Neural progenitor cell (in vitro differentiated cells): ENCODE data around the gene PUM1.

Experiments
- EZH2 ChIP-seq: fragments of 200-600 bp; sonication (generic); IDR thresholded peaks from 2 replicates; pipeline ENCODE4 v1.6.1; 2017; ENCODE audit warnings: antibody characterized with exemption, mild to moderate bottlenecking, moderate library complexity
- TF ChIP-seq, protein P1 (sequence below): fragments of 200-600 bp; sonication (generic); IDR thresholded peaks from 2 replicates; pipeline ENCODE4 v1.5.1; 2017; ENCODE audit warnings: antibody characterized with exemption, mild to moderate bottlenecking

DNA sequence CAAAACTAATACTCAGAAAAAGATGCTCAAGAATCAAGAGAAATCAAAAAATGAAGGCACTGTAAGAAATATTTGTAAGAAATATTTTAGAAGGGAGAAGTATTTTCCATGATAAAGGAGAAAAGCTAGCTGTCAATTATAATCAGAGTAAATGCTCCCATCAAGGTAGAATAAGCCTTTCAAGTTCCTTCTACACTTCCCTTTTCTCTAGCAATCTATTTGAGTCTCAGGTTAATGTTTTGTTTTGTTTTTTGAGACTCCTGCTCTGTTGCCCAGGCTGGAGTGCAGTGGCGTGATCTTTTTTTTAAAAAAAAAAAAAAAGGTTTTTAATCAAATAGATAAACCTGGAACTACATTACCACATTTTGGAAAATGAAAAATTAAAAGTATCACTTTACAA lies 33.3 kb downstream of the PUM1 start:
- TF ChIP-seq, protein P1, sequence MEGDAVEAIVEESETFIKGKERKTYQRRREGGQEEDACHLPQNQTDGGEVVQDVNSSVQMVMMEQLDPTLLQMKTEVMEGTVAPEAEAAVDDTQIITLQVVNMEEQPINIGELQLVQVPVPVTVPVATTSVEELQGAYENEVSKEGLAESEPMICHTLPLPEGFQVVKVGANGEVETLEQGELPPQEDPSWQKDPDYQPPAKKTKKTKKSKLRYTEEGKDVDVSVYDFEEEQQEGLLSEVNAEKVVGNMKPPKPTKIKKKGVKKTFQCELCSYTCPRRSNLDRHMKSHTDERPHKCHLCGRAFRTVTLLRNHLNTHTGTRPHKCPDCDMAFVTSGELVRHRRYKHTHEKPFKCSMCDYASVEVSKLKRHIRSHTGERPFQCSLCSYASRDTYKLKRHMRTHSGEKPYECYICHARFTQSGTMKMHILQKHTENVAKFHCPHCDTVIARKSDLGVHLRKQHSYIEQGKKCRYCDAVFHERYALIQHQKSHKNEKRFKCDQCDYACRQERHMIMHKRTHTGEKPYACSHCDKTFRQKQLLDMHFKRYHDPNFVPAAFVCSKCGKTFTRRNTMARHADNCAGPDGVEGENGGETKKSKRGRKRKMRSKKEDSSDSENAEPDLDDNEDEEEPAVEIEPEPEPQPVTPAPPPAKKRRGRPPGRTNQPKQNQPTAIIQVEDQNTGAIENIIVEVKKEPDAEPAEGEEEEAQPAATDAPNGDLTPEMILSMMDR: no peak
- no peak for TF ChIP-seq EZH2
